IPS-NIHi7 (cell line): Measurements from ENCODE around the gene KCTD2.

ENCODE experiments used
- DNase-seq: peaks from one replicate; pipeline ENCODE4 v3.0.0; 2012; ENCODE audit warnings: mixed read lengths; ENCODE audit errors: extremely low spot score

KCTD2 gene

DNA sequence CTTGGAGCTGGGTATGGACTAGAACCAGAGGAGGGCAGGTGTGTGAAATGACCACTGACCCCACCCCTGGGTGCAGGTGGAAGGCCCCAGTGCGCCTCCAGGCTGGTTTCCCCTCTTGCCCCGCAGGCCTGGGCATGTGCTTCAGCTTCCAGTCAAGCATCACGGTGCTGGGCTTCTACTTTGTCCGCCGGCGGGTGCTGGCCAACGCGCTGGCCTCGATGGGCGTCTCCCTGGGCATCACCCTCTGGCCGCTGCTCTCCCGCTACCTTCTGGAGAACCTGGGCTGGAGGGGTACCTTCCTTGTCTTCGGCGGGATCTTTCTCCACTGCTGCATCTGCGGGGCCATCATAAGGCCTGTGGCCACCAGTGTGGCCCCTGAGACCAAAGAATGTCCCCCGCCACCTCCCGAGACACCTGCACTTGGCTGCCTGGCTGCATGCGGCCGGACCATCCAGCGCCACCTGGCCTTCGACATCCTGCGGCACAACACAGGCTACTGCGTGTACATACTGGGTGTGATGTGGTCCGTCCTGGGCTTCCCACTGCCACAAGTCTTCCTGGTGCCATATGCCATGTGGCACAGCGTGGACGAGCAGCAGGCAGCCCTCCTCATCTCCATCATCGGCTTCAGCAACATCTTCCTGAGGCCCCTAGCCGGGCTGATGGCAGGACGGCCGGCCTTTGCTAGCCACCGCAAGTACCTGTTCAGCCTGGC is 53.0 kb downstream of the KCTD2 start:
- DNase-seq = no peak

GRCh38 chr17:75102385-75102821 is 55.4 kb downstream of the KCTD2 start:
- DNase-seq = no peak

DNA sequence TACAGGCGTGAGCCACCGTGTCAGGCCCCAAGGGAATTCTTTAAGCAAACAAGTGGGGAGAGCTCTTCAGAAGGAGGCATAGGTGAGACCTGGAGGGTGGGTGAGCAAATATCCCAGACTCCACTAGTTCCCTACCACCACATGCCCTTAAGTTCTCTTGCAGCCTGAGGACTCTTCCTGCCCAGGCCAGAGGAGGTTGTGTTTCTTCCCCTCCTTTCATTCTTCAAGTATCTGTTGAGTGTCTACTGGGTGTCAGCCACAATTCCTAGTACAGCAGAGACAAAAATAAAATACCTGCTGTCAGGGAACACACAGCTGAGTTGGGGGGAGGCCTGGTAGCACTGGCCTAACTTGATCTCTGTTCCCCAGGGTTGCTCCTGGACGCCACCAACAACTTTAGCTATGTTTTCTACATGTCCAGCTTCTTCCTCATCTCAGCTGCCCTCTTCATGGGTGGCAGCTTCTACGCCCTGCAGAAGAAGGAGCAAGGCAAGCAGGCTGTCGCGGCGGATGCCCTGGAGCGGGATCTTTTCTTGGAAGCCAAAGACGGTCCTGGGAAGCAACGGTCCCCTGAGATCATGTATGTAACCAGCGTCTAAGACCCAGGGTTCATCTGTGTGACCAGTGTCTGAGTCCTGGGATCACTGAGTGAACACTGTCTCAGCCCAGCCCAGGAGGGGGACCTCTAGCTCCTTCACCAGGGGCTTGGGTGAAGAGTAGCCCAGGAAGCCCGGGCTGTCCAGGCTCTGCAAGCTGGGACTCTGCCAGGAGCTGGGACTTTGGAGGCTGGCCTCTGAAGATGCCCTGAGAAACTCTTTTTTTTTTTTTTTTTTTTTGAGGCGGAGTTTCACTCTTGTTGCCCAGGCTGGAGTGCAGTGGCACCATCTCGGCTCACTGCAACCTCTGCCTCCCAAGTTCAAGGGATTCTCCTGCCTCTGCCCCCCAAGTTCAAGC is 56.9 kb downstream of the KCTD2 start:
- DNase-seq = no peak

GRCh38 chr17:75105126-75106080 is 58.4 kb downstream of the KCTD2 start:
- peak; percentile 83 for DNase-seq

DNA sequence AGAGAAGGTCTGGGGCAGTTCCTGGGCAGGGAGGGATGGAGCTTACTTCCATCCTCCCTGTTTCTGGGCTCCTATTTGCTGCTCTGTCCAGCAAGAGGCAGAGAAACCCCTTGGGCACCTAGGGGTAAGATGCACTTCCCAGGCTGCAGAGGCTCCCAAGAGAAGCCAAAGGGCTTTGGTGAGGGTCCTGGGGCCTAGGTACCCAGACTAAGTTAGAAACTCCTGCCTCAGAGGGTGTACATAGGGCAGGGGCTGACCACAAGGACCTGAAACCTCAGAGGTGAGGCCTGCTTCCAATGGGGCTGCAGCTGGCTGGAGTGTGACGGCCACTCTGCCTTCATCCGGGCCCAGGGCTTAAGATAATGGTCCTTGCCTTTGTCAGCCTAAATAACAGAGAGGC is 61.2 kb downstream of the KCTD2 start:
- DNase-seq = no peak

DNA sequence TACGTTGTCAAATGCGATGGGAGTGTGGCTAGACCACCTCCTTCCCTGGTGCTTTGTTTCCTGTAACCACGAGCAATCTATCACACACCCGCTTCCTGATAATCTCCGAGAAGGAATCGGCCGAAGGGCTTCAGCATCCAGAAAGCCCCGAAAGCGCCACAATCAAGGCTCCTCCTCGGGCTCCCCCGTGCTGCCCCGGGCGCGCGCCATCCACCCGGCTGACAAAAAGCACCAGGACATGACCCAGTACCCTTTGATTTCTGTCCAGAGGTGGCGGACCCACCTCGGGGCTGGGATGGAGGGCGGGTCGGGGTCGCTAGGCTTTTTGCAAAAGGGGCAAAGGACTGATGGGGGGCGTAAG is 62.0 kb downstream of the KCTD2 start:
- DNase-seq = no peak

DNA sequence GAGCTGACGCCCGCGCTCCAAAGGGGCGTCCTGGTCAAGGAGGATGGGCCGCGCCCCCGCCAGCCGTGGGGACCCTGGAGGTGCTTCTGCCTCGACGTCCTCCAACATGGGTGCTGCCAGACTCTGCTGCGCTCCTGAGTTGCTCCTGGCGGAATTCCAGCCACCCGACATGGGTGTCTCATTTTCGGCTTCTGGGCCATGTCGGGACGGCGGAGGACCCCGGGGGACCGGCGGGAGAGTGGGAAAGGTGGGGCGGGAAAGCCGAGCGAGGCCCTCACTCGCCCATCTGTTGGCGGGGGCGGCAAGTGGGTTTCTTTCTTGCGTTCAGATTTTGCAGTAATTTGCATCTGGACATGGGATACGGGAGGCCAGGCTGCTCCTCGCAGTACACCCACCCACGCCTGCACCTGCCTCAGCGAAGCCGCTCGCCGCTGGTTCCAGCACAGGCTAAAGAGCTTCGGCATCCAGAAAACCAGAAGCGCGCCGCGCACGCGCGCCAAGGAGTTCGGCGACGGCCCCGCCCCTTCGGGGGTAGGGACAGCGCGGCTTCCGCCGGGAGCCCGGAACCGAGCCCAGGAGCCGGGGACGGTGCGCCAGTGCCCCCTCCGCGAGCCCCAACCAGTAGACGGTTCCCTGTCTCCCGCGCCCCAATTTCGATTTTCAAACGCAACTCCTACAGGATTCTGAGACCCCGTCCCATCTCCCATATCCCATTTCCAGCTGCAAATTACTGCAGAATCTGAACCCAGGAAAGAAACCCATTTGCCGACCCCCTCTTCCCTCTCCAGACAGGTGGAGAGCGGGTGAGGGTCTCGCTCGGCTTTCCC is 62.6 kb downstream of the KCTD2 start, which contains the start of gene ARMC7:
Gene ARMC7, plus strand, starts transcription at position 563 of the 827 bp plus-strand sequence. CDS start 320 bp downstream, outside the sequence.
- peak; percentile 97 for DNase-seq

GRCh38 chr17:75110234-75110937 is 63.4 kb downstream of the KCTD2 start:
- no peak for DNase-seq

- DNase-seq = no peak
Observed at GRCh38 chr17:75111777-75112335, 64.8 kb downstream of the KCTD2 start.

- DNase-seq = peak; percentile 84
Observed at GRCh38 chr17:75113798-75114551, 67.0 kb downstream of the KCTD2 start.

DNA sequence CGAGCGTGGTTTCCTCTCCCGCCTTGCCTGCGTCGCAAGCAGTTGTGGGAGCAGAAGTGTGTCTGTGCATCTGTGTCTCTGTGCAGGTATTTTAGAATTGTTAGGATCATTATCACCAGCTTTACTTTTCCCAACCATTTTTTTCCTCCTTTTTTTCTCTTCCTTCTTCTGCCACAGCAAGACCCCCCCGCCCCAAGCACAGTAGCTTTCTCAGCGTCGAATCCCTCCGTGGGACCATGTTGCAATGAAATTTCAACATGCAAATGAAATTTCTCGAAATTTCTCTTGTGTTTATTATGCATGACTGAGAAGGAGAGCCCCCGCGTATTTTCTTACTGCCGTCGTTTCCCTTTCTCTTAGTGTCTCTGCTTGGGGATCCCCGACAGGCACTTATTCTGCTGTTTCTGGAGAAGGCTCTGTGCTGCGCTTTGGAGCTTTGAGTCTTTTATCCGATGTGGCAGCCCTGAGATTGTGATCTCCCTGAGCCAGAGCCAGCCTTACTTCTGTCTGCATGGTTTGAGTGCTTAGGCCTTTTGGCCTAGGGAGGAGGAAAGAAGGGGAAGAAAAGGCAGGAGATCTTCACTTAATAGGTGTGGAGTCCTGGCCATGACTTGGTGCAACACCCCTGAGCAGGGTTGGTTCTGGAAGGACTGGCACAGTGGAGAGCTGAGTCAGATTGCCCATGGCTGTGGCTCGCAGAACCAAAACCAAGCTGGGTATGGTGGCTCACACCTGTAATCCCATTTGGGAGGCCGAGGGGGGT is 67.7 kb downstream of the KCTD2 start:
- DNase-seq = no peak
